ENCODE results near the gene FST. TPM values are rescaled to one million over a fixed set of nuclear protein-coding genes. Genes with fewer than 3 reads are reported as not detected.

FST gene
- total and polyA plus RNA-seq, 2 of the 13 experiments (the other 11 are each of a cell fraction or from before 2014, with no cell fraction given): 38.6 to 136 TPM

GRCh38 chr5:53464722-53465121 lies 15.7 kb upstream of the FST start (continued):
- no peak for TF ChIP-seq ZNF513 (CRISPR knock-in tag; conservative IDR thresholded peaks at IDR 0.05)
- peak; percentile 83 for TF ChIP-seq SKIL (CRISPR knock-in tag; IDR thresholded peaks at IDR 0.05; ENCODE audit: borderline replicate concordance)
- no peak; the same call in 1 of the 2 replicates for TF ChIP-seq ATF7-NPFF (CRISPR knock-in tag; IDR thresholded peaks at IDR 0.05; ENCODE audit: low read depth)
- no peak for TF ChIP-seq ESRRA (CRISPR knock-in tag; IDR thresholded peaks at IDR 0.05; ENCODE audit: low read depth)
- TF ChIP-seq SP140L (CRISPR knock-in tag; IDR thresholded peaks at IDR 0.05; ENCODE audit: borderline replicate concordance): no peak
- TF ChIP-seq THAP8 (CRISPR knock-in tag; IDR thresholded peaks at IDR 0.05; ENCODE audit: borderline replicate concordance): no peak
- TF ChIP-seq ZMYM3 (CRISPR knock-in tag; IDR thresholded peaks at IDR 0.05): peak; percentile 82
- no peak for TF ChIP-seq ZNF772 (CRISPR knock-in tag; IDR thresholded peaks at IDR 0.05)
- TF ChIP-seq PAWR (CRISPR knock-in tag; IDR thresholded peaks at IDR 0.05; ENCODE audit: borderline replicate concordance): no peak
- TF ChIP-seq HOXD1 (CRISPR knock-in tag; IDR thresholded peaks at IDR 0.05): no peak
- no peak for TF ChIP-seq SRSF9 (IDR thresholded peaks at IDR 0.05; ENCODE audit: borderline replicate concordance, insufficient read depth, low read depth, low read length, poor library complexity, severe bottlenecking)
- TF ChIP-seq ZNF850 (CRISPR knock-in tag; conservative IDR thresholded peaks at IDR 0.05): no peak
- no peak for TF ChIP-seq MAF1 (CRISPR knock-in tag; IDR thresholded peaks at IDR 0.05; ENCODE audit: borderline replicate concordance)
- TF ChIP-seq ZNF552 (CRISPR knock-in tag; IDR thresholded peaks at IDR 0.05; ENCODE audit: borderline replicate concordance): no peak
- no peak for TF ChIP-seq MBNL3 (CRISPR knock-in tag; conservative IDR thresholded peaks at IDR 0.05)
- TF ChIP-seq HOMEZ (CRISPR knock-in tag; IDR thresholded peaks at IDR 0.05; ENCODE audit: low read depth): peak; percentile 82
- TF ChIP-seq ZSCAN9 (CRISPR knock-in tag; IDR thresholded peaks at IDR 0.05; ENCODE audit: borderline replicate concordance): no peak
- no peak for TF ChIP-seq SOX6 (IDR thresholded peaks at IDR 0.05)
- TF ChIP-seq SOX6 (CRISPR knock-in tag; IDR thresholded peaks at IDR 0.05): peak; percentile 95
- no peak for TF ChIP-seq ZSCAN30 (CRISPR knock-in tag; IDR thresholded peaks at IDR 0.05)
- no peak for TF ChIP-seq ZMAT5 (CRISPR knock-in tag; IDR thresholded peaks at IDR 0.05; ENCODE audit: borderline replicate concordance, low read depth)
- TF ChIP-seq KLF15 (CRISPR knock-in tag; IDR thresholded peaks at IDR 0.05; ENCODE audit: borderline replicate concordance): no peak
- TF ChIP-seq POLR2AphosphoS5 (IDR thresholded peaks at IDR 0.05; ENCODE audit: low read depth, low read length): no peak
- no peak for TF ChIP-seq HNRNPL (IDR thresholded peaks at IDR 0.05; ENCODE audit: low read depth, low read length)
- no peak for TF ChIP-seq ZNF136 (CRISPR knock-in tag; IDR thresholded peaks at IDR 0.05; ENCODE audit: low read depth)

Data from HepG2 (cell line).